ENCODE measurements around the gene DNAH12.

The DNAH12 gene

GRCh38 chr3:57544181-57545125, at the start of gene DNAH12:
DNAH12 (minus strand) TSS chr3:57544344; CDS start chr3:57542870, 1,474 bp downstream.
- DNase-seq: peak; percentile 71 to 73

- DNase-seq: no peak
Observed at GRCh38 chr3:57592306-57592705, 48.2 kb upstream of the DNAH12 start.

GRCh38 chr3:57587905-57588304, 43.8 kb upstream of the DNAH12 start:
- DNase-seq: no peak

- DNase-seq: no peak
Observed at GRCh38 chr3:57586778-57587177, 42.6 kb upstream of the DNAH12 start.

- no peak for DNase-seq
Observed at GRCh38 chr3:57583544-57583943, 39.4 kb upstream of the DNAH12 start.

- peak in 1 of 2 experiments; percentile 10 for DNase-seq
Observed at GRCh38 chr3:57582474-57583168, 38.5 kb upstream of the DNAH12 start.

- DNase-seq: no peak
Observed at GRCh38 chr3:57577801-57578200, 33.7 kb upstream of the DNAH12 start.

- no peak for DNase-seq
Observed at GRCh38 chr3:57575966-57576626, 32.0 kb upstream of the DNAH12 start.

GRCh38 chr3:57572096-57572495, 28.0 kb upstream of the DNAH12 start:
- no peak for DNase-seq

- DNase-seq: no peak
Observed at GRCh38 chr3:57570878-57571277, 26.7 kb upstream of the DNAH12 start.

- no peak for DNase-seq
Observed at GRCh38 chr3:57569859-57570450, 25.8 kb upstream of the DNAH12 start.

GRCh38 chr3:57559526-57559925, 15.4 kb upstream of the DNAH12 start:
- DNase-seq: no peak

- peak; percentile 8 to 18 for DNase-seq
Observed at GRCh38 chr3:57557085-57557537, 13.0 kb upstream of the DNAH12 start.

- no peak for DNase-seq
Observed at GRCh38 chr3:57556459-57557084, 12.4 kb upstream of the DNAH12 start.

GRCh38 chr3:57555738-57556458, 11.8 kb upstream of the DNAH12 start, which contains the start of gene PDE12:
PDE12 (plus strand) TSS chr3:57556274; CDS start chr3:57556380, 106 bp downstream.
- DNase-seq: peak; percentile 87 to 89

- peak; percentile 5 to 30 for DNase-seq
Observed at GRCh38 chr3:57555306-57555705, 11.2 kb upstream of the DNAH12 start.

GRCh38 chr3:57546616-57547015, 2.5 kb upstream of the DNAH12 start:
- no peak for DNase-seq

- no peak for DNase-seq
Observed at GRCh38 chr3:57545636-57546268, 1.6 kb upstream of the DNAH12 start.

GRCh38 chr3:57538465-57538864, 5.7 kb downstream of the DNAH12 start:
- no peak for DNase-seq

GRCh38 chr3:57530071-57530608, 14.0 kb downstream of the DNAH12 start:
- DNase-seq: no peak
